MM.1S (cell line): ENCODE data around the gene PTPRK.

ENCODE experiments used
- CTCF ChIP-seq: fragments of 300-600 bp; sonication (generic); IDR thresholded peaks from 2 replicates; pipeline ENCODE4 v1.5.1; 2016; ENCODE audit warnings: antibody characterized with exemption, low read length, mixed read lengths
- EZH2 ChIP-seq: fragments of 300-600 bp; sonication (generic); optimal IDR thresholded peaks from 2 replicates; pipeline ENCODE3; 2017; ENCODE audit warnings: low read depth, mild to moderate bottlenecking, antibody characterized with exemption, low read length, mixed read lengths

GRCh38 chr6:128397996-128398395 lies 122.4 kb downstream of the PTPRK start:
- no peak for TF ChIP-seq CTCF
- TF ChIP-seq EZH2: no peak
